ENCODE measurements around the gene APMAP. TPM values are rescaled to one million over a fixed set of nuclear protein-coding genes. Genes with fewer than 3 reads are reported as not detected.

Gene APMAP
- total and polyA plus RNA-seq, 2 of the 13 experiments (the other 11 are each of a cell fraction or from before 2014, with no cell fraction given), result 168 to 214 TPM

GRCh38 chr20:24991897-24992486 is 559 bp downstream of the APMAP start:
- Histone ChIP-seq H3K27ac (ENCODE audit: extremely low read length, insufficient read depth, low read length) (peak overlapping the region; percentile 67), H3K9me3 (ENCODE audit: low read length) (no peaks in the 10 kb centered on the region), H3K36me3 (replicated peaks in 1 of 2; ENCODE audit: control insufficient read depth in 1 of 2, insufficient read depth in 2 of 2, low read length in 2 of 2) (no peaks in the 10 kb centered on the region), H2AFZ (ENCODE audit: low read length) (no peak overlapping the region), H3K27me3 (ENCODE audit: control insufficient read depth in 1 of 2, insufficient read depth in 2 of 2, low read length in 2 of 2) (peaks cover 1 to 7% of the 10 kb centered on the region in 2 experiments; a peak in 1 of 5 replicates), H3K9ac (ENCODE audit: insufficient read depth, low read depth, low read length) (peak overlapping the region; percentile 78), H3K79me2 (ENCODE audit: insufficient read depth, low read length) (peaks cover 54% of the 10 kb centered on the region), H3K4me3 (replicated peaks in 1 of 3; ENCODE audit: insufficient read depth in 1 of 3, low read depth in 2 of 3, low read length in 3 of 3) (peak overlapping the region; percentile 75 to 88 (median 85)), H4K20me1 (ENCODE audit: insufficient read depth, low read length) (no peaks in the 10 kb centered on the region; the same call in 1 of the 2 replicates), H3K4me2 (ENCODE audit: low read depth, low read length) (peak overlapping the region; percentile 97), H3K4me1 (ENCODE audit: insufficient read depth, low read length) (peaks cover 74% of the 10 kb centered on the region)
- FAIRE-seq (no peak), DNase-seq (ENCODE audit: low spot score) (no peak), ATAC-seq (peak; percentile 57)
- in situ Hi-C loops (cut with HindIII; ENCODE audit: extremely low pct_ligation_motif_present, low pct_unique_long_range_greater_than_20kb) (loop anchor here (5.0 to 10.0 kb wide), 2 partner anchors 205 to 303 kb away; partner anchors contain the start of gene ENTPD6), intact Hi-C loops (cut with micrococcal nuclease; ENCODE audit: unreplicated experiment) (loop anchor here (5.0 to 10.0 kb wide), 2 partner anchors 300 to 403 kb away; partner anchors contain the start of gene ABHD12)
- ChIA-PET POLR2A (interaction anchor here (1.0 to 1.9 kb wide), 4 partner anchors 65 to 256 kb away, joined by 3 to 6 read pairs (median 4); partner anchors contain the start of genes ACSS1 and PYGB), CTCF (ENCODE audit: low intra/inter-chr PET ratio, low total read pairs) (interaction anchor here (3.9 to 6.9 kb wide), 2 partner anchors 73 to 85 kb away, joined by 35 to 138 read pairs; no protein-coding TSS in a partner anchor)
- no TSS peak for BruUV-seq (replicated peaks)
- under 1% methylated on average over 30 of the region's 36 CpGs for WGBS (ENCODE audit: low lambda C conversion rate)
- TF ChIP-seq PREB (CRISPR knock-in tag; IDR thresholded peaks at IDR 0.05), result 0 out of 2 replicates have a peak, but pooled peaks have one; percentile 12
- 0 out of 2 replicates have a peak, but pooled peaks have one; percentile 83 for TF ChIP-seq CENPBD1 (CRISPR knock-in tag; IDR thresholded peaks at IDR 0.05; ENCODE audit: borderline replicate concordance, low read depth)
- TF ChIP-seq ZNF556 (CRISPR knock-in tag; IDR thresholded peaks at IDR 0.05; ENCODE audit: borderline replicate concordance), result no peak
- TF ChIP-seq EP300 (IDR thresholded peaks at IDR 0.05; ENCODE audit: low read depth in 2 of 2, low read length in 2 of 2), result no peak
- TF ChIP-seq EP300 (CRISPR knock-in tag; IDR thresholded peaks at IDR 0.05; ENCODE audit: borderline replicate concordance), result peak; percentile 51; the same call in 1 of the 2 replicates
- TF ChIP-seq CSRNP1 (CRISPR knock-in tag; IDR thresholded peaks at IDR 0.05), result 0 out of 2 replicates have a peak, but pooled peaks have one; percentile 4
- TF ChIP-seq SP1 (IDR thresholded peaks at IDR 0.05), result no peak
- TF ChIP-seq SP1 (CRISPR knock-in tag; IDR thresholded peaks at IDR 0.05), result no peak
- peak; percentile 50; the same call in 1 of the 2 replicates for TF ChIP-seq PCBP1 (IDR thresholded peaks at IDR 0.05; ENCODE audit: borderline replicate concordance, low read depth, low read length)
- peak; percentile 95 for TF ChIP-seq ZNF790 (CRISPR knock-in tag; IDR thresholded peaks at IDR 0.05; ENCODE audit: borderline replicate concordance)
- no peak for TF ChIP-seq MXD1 (CRISPR knock-in tag; IDR thresholded peaks at IDR 0.05)
- peak; percentile 7; the same call in 1 of the 2 replicates for TF ChIP-seq ZNF230 (CRISPR knock-in tag; IDR thresholded peaks at IDR 0.05)
- TF ChIP-seq MAFG (CRISPR knock-in tag; IDR thresholded peaks at IDR 0.05), result peak; percentile 43; the same call in 1 of the 2 replicates
- no peak for TF ChIP-seq HNF1A (IDR thresholded peaks at IDR 0.05; ENCODE audit: low read depth)
- TF ChIP-seq HNF1A (CRISPR knock-in tag; IDR thresholded peaks at IDR 0.05; ENCODE audit: borderline replicate concordance), result peak; percentile 14; the same call in 1 of the 2 replicates

All from HepG2 (cell line).